GDM1 (cell line): ENCODE data around the gene UBQLNL.

Source experiments
- DNase-seq: peaks from one replicate; lab custom pipeline; 2025; lab: John Stamatoyannopoulos, UW

UBQLNL gene

GRCh38 chr11:5507177-5507932, 9.1 kb downstream of the UBQLNL start:
- no peak for DNase-seq

DNA sequence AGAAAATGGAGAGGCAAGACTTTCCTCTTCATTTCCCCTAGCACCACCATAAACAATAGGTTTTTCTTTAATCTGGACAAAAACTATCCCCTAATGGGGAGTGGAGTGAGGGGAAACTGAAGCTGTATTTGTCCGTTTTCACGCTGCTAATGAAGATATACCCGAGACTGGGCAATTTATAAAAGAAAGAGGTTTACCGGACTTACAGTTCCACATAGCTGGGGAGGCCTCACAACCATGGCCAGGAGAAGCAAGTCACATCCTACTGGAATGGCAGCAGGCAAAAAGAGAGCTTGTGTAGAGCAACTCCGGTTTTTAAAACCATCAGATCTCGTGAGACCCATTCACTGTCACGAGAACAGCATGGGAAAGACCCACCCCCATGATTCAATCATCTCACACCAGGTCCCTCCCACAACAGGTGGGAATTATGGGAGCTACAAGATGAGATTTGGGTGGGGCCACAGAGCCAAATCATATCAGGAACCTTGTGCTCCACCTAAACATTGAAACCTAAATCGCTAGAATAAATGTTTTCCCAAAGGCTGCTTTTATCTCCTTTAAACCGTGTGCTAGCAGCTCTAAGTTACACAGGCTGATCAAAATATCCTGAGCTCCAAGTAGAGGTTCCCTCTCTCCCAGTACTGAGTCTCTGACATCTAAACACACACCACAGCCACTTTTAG, 11.0 kb downstream of the UBQLNL start:
- DNase-seq = no peak

- no peak for DNase-seq
Measured at GRCh38 chr11:5504403-5504921, 12.0 kb downstream of the UBQLNL start.

DNA sequence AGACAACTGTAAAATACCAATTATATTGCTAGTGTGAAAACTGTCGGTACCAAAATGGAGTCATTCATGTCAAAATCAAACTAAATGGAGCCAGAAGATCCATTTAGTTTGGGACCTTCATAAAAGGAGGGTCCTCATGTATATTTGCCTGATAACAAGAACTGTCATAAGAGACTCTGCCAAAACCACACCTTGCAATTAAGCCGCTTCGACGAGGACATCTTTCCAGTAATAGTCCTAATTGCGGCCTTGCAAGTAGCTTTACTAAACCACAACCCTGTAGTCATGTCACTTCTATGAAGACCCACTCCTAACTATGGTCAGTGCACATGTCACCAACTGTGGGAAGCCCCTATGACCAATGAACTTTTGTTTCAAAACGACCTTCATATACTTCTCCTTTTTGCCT, 16.1 kb downstream of the UBQLNL start:
- no peak for DNase-seq

GRCh38 chr11:5499671-5500070, 16.8 kb downstream of the UBQLNL start:
- no peak for DNase-seq

DNA sequence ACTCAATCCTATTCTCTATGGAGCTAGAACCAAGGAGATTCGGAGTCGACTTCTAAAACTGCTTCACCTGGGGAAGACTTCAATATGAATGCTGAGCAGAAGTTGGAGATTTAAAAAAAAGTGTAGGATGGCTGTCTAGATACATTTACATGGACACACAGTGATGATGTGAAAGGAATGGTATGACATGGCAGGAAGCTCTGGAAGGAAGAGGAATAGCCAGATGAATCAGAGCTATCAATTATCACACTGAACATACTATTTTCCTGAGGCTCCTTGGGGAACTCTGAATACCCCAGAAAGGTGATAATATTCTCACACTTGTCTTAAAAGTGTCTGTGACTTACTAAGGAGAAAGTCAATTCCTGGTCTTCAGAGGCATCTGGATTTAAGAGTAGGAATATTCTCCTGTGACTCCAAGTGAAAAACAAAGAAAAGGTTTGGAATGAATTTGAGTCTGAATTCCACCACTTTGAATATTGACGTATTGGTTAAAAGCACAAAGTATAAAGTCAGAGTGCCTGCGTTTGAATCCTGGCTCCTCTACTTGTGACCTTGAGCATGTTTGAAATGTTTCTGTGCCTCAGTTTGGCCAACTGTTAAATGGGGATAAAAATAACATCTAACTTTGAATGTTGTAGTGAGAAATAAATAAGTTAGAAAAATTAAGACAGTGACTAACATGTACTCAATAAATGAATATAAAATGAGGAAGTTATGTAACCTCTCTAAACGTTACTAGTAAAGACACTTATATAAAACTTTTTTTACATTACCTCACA, 26.7 kb downstream of the UBQLNL start:
- no peak for DNase-seq

DNA sequence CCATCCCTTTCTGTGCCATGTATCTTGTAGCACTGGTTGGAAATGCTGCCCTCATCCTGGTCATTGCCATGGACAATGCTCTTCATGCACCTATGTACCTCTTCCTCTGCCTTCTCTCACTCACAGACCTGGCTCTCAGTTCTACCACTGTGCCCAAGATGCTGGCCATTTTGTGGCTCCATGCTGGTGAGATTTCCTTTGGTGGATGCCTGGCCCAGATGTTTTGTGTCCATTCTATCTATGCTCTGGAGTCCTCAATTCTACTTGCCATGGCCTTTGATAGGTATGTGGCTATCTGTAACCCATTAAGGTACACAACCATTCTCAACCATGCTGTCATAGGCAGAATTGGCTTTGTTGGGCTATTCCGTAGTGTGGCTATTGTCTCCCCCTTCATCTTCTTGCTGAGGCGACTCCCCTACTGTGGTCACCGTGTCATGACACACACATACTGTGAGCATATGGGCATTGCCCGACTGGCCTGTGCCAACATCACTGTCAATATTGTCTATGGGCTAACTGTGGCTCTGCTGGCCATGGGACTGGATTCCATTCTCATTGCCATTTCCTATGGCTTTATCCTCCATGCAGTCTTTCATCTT, 27.6 kb downstream of the UBQLNL start:
- no peak for DNase-seq

- no peak for DNase-seq
Measured at GRCh38 chr11:5488385-5488784, 28.1 kb downstream of the UBQLNL start, which contains the start of gene OR52D1. TSS of gene OR52D1 (plus strand) at chr11:5488685. CDS start at chr11:5488707, 22 bp downstream.

DNA sequence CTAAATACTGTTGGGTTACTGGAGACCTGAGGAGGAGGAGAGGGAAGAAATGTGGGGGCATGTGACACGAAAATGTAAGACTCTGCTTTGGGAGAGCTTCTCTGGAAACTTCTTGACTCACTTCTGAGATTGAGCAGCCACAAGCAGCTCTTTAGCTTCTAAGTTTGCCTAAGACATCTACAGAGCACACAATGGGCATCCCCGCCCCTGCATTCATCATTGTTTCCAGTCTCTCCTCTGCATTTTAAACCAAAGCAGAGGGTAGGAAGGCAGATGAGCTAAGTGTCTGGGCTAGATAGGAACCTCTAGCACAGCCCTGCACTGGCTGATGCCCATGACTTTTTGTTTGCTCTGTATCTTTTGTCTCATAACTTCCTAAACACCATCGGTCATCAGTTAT, 30.1 kb downstream of the UBQLNL start:
- DNase-seq = no peak

DNA sequence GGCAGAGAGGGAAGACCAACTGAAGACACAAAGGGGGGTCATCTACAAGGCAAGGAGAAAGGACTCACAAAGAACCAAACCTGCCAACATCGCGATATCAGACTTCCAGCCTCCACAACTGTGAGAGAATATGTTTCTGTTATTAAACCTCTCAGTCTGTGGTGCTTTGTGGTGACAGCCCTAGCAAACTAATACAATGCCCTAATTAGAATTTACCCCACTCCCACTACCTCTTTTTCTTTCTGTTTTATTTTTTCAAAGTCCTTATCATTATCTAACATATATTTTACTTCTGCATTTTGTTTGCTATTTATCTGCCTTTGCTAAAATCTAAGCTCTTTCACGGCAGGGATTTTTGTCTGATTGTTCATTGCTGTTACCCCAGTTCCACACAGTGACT, 30.5 kb downstream of the UBQLNL start:
- no peak for DNase-seq

- DNase-seq = peak; percentile 24
Measured at GRCh38 chr11:5476186-5476819, 40.2 kb downstream of the UBQLNL start.

GRCh38 chr11:5473921-5474320, 42.6 kb downstream of the UBQLNL start:
- DNase-seq = no peak

DNA sequence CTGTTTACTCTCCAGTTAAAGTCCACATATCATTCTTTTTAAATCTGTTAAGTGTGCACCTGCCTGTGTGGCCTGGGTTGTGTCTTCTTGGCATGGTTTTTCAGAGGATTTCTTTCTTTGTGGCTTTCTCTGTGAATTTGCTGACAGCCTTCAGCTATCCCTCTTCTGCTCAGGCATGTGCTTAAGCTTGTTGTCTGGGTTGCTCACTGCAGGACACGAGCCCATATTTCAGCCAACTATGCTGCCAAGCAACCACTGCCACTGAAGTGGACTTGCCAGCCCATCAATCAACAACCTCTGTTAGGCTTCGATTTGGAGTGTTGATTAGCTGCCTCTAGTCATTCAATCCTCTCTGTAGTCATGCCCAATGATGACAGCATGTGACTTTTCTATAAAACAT, 49.0 kb downstream of the UBQLNL start:
- DNase-seq = no peak
